Measurements from ENCODE around the gene CAPN11.
"Not testable (repeated sequence)": the region's sequence is repeated elsewhere in the genome, so short reads cannot be mapped to it uniquely, and the experiment has no call there.

The CAPN11 gene

GRCh38 chr6:44179072-44179536 is 20.5 kb downstream of the CAPN11 start:
- no peak for DNase-seq (ENCODE audit: low read depth, low spot score)
- in situ Hi-C loops (cut with HindIII; ENCODE audit: low sequenced_read_pairs) = no loop called here
- no peak for TF ChIP-seq CTCF (IDR thresholded peaks at IDR 0.05; ENCODE audit: low read depth, low read length)
- no peak overlapping the region for H3K4me3 ChIP-seq (ENCODE audit: low read depth, low read length)

GRCh38 chr6:44179648-44180047 is 21.0 kb downstream of the CAPN11 start:
- TF ChIP-seq CTCF (IDR thresholded peaks at IDR 0.05; ENCODE audit: low read depth, low read length) = no peak
- DNase-seq (ENCODE audit: low read depth, low spot score) = no peak
- H3K4me3 ChIP-seq (ENCODE audit: low read depth, low read length) = no peak overlapping the region
- in situ Hi-C loops (cut with HindIII; ENCODE audit: low sequenced_read_pairs) = no loop called here

DNA sequence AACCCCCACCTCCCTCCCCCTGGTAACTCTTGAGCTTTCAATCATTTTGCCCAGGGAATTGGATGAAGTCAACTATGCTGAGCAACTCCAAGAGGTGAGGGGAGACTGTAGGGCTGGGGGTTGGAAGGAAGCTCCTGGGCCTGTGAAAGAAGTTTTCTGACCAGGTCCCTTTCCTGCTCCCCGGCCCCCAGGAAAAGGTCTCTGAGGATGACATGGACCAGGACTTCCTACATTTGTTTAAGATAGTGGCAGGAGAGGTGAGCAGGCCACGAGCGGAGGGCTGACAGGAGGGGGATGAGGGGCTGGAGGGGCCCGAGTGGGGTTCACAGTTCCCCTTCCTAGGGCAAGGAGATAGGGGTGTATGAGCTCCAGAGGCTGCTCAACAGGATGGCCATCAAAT is 21.8 kb downstream of the CAPN11 start:
- DNase-seq (ENCODE audit: low read depth, low spot score) = no peak
- no peak for TF ChIP-seq CTCF (IDR thresholded peaks at IDR 0.05; ENCODE audit: low read depth, low read length)
- no peak overlapping the region for H3K4me3 ChIP-seq (ENCODE audit: low read depth, low read length)
- in situ Hi-C loops (cut with HindIII; ENCODE audit: low sequenced_read_pairs) = no loop called here

GRCh38 chr6:44180886-44181285 is 22.3 kb downstream of the CAPN11 start:
- in situ Hi-C loops (cut with HindIII; ENCODE audit: low sequenced_read_pairs) = no loop called here
- no peak overlapping the region for H3K4me3 ChIP-seq (ENCODE audit: low read depth, low read length)
- TF ChIP-seq CTCF (IDR thresholded peaks at IDR 0.05; ENCODE audit: low read depth, low read length) = no peak
- no peak for DNase-seq (ENCODE audit: low read depth, low spot score)

DNA sequence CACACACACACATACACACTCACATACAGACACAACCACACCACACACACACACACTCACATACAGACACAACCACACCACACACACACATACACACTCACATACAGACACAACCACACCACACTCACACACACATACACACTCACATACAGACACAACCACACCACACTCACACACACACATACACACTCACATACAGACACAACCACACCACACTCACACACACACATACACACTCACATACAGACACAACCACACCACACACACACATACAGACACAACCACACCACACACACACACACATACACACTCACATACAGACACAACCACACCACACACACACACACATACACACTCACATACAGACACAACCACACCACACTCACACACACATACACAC is 23.2 kb downstream of the CAPN11 start:
- H3K4me3 ChIP-seq (ENCODE audit: low read depth, low read length); DNase-seq (ENCODE audit: low read depth, low spot score); in situ Hi-C loops (cut with HindIII; ENCODE audit: low sequenced_read_pairs): not testable (repeated sequence)

- in situ Hi-C loops (cut with HindIII; ENCODE audit: low sequenced_read_pairs) = no loop called here
- no peak for DNase-seq (ENCODE audit: low read depth, low spot score)
- no peak for TF ChIP-seq CTCF (IDR thresholded peaks at IDR 0.05; ENCODE audit: low read depth, low read length)
- no peak overlapping the region for H3K4me3 ChIP-seq (ENCODE audit: low read depth, low read length)
Measured at GRCh38 chr6:44182911-44183390, 24.3 kb downstream of the CAPN11 start.

DNA sequence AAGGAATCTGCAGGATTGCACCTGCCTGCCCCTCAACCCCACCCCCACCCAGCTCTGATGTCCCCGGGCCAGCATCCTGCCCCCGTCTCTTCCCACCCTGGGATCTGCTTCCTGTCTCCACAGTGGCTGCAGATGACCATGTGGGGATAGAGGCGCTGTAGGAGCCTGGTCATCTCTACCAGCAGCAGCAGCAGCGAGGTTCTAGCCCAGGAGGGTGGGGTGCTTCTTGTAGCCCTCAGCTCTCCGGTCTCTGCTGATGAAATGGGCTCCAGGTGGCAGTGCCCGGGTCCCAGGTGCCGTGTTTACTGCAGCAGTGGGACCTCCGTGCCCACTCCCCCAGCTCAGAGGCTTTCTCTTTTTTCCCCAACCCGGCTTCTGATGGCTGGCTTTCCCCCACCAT is 25.2 kb downstream of the CAPN11 start:
- no peak for TF ChIP-seq CTCF (IDR thresholded peaks at IDR 0.05; ENCODE audit: low read depth, low read length)
- no peak overlapping the region for H3K4me3 ChIP-seq (ENCODE audit: low read depth, low read length)
- DNase-seq (ENCODE audit: low read depth, low spot score) = no peak
- in situ Hi-C loops (cut with HindIII; ENCODE audit: low sequenced_read_pairs) = no loop called here

DNA sequence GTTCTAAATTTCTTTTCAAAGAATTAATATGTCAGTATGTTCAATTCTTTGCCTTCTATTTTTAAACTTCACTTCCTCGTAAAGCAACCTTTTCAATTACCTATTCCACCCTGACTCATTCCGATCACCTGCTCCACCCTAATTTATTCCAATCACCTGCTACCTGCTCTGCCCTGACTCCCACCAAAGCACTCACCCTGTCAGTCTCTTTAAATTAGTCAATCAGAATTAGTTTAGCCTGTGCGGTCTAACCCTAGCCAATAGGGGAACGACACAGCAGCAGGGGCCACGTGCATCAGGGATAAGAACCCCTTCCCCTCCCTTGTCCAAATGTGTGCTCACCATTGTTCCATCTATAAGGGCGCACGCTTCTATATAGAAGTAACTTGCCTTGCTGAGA is 26.7 kb downstream of the CAPN11 start:
- DNase-seq (ENCODE audit: low read depth, low spot score); in situ Hi-C loops (cut with HindIII; ENCODE audit: low sequenced_read_pairs); H3K4me3 ChIP-seq (ENCODE audit: low read depth, low read length): not testable (repeated sequence)

Measured in astrocyte of the spinal cord (primary cell).